DMS 273 (cell line): ENCODE measurements around the gene ERGIC1.
"Not testable (repeated sequence)": the region's sequence is repeated elsewhere in the genome, so short reads cannot be mapped to it uniquely, and the experiment has no call there.

Source experiments
- DNase-seq: peaks from one replicate; lab custom pipeline; 2025; ENCODE audit not compliant: unreplicated experiment; lab: John Stamatoyannopoulos, UW

The ERGIC1 gene

GRCh38 chr5:172862165-172862801, 28.2 kb downstream of the ERGIC1 start:
- no peak for DNase-seq

GRCh38 chr5:172864171-172864570, 30.1 kb downstream of the ERGIC1 start:
- DNase-seq: not testable (repeated sequence)

GRCh38 chr5:172864747-172865146, 30.7 kb downstream of the ERGIC1 start:
- DNase-seq: no peak

GRCh38 chr5:172866378-172866777, 32.3 kb downstream of the ERGIC1 start:
- no peak for DNase-seq

- no peak for DNase-seq
Measured at GRCh38 chr5:172866802-172867748, 33.0 kb downstream of the ERGIC1 start.

- no peak for DNase-seq
Measured at GRCh38 chr5:172867761-172868435, 33.8 kb downstream of the ERGIC1 start.

- DNase-seq: no peak
Measured at GRCh38 chr5:172868436-172868923, 34.4 kb downstream of the ERGIC1 start.

- peak; percentile 18 for DNase-seq
Measured at GRCh38 chr5:172868924-172869591, 35.0 kb downstream of the ERGIC1 start.

GRCh38 chr5:172869691-172870090, 35.6 kb downstream of the ERGIC1 start:
- no peak for DNase-seq

GRCh38 chr5:172870291-172870714, 36.3 kb downstream of the ERGIC1 start:
- no peak for DNase-seq

- DNase-seq: no peak
Measured at GRCh38 chr5:172870715-172871461, 36.8 kb downstream of the ERGIC1 start.

- DNase-seq: no peak
Measured at GRCh38 chr5:172871536-172871935, 37.5 kb downstream of the ERGIC1 start.

GRCh38 chr5:172871982-172872381, 37.9 kb downstream of the ERGIC1 start:
- DNase-seq: no peak

GRCh38 chr5:172872997-172873491, 39.0 kb downstream of the ERGIC1 start:
- no peak for DNase-seq

- DNase-seq: no peak
Measured at GRCh38 chr5:172873513-172873912, 39.5 kb downstream of the ERGIC1 start.

GRCh38 chr5:172874647-172875504, 40.8 kb downstream of the ERGIC1 start:
- DNase-seq: no peak

GRCh38 chr5:172875505-172876279, 41.6 kb downstream of the ERGIC1 start:
- no peak for DNase-seq

GRCh38 chr5:172876578-172876977, 42.5 kb downstream of the ERGIC1 start:
- peak; percentile 17 for DNase-seq
